ENCODE data around the gene UCN.

DNA sequence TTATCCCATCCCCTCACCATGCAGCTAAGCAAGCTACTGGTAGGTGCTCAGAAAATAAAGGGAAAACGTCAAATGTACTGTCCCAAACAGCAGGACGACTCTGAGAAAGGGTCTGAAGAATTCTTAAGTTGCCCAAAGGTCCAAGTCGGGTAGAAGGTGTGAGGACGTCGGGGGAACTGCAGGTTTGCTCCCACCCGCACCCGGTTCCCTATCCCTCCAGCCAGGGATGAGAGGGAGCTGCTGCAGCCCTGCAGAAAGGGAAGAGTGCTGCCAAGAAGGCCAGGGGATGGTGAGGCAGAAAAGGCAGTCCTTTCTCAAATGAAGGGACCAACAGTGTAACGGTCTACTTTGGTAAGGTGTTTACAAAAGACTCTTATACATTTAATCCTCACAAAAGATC, 6.9 kb upstream of the UCN start:
- TF ChIP-seq, protein P1, sequence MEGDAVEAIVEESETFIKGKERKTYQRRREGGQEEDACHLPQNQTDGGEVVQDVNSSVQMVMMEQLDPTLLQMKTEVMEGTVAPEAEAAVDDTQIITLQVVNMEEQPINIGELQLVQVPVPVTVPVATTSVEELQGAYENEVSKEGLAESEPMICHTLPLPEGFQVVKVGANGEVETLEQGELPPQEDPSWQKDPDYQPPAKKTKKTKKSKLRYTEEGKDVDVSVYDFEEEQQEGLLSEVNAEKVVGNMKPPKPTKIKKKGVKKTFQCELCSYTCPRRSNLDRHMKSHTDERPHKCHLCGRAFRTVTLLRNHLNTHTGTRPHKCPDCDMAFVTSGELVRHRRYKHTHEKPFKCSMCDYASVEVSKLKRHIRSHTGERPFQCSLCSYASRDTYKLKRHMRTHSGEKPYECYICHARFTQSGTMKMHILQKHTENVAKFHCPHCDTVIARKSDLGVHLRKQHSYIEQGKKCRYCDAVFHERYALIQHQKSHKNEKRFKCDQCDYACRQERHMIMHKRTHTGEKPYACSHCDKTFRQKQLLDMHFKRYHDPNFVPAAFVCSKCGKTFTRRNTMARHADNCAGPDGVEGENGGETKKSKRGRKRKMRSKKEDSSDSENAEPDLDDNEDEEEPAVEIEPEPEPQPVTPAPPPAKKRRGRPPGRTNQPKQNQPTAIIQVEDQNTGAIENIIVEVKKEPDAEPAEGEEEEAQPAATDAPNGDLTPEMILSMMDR (conservative IDR thresholded peaks at IDR 0.05; ENCODE audit: low read length), result no peak
- no peak for TF ChIP-seq EZH2phosphoT487 (IDR thresholded peaks at IDR 0.05; ENCODE audit: borderline replicate concordance)
